Esophagus squamous epithelium (tissue), 4 donors: Measurements from ENCODE around the gene PRPS1.

Source experiments
- CTCF ChIP-seq, 6 experiments: fragments of 450-650 bp in 4 of 6; fragments of 200-600 bp in 2 of 6; sonication (generic) in 2 of 6; IDR thresholded peaks; one replicate each; pipeline ENCODE4 v1.5.1; 2016 to 2019; ENCODE audit warnings: antibody characterized with exemption in 6 of 6, mild to moderate bottlenecking in 4 of 6, moderate library complexity in 4 of 6
- POLR2A ChIP-seq, 4 donors: fragments of 450-650 bp; IDR thresholded peaks; one replicate each; pipeline ENCODE4 v1.6.1; 2017; ENCODE audit warnings: antibody characterized with exemption in 4 of 4, mild to moderate bottlenecking in 4 of 4, moderate library complexity in 3 of 4

- TF ChIP-seq CTCF (IDR thresholded peaks at IDR 0.05) (no peak), POLR2A (IDR thresholded peaks at IDR 0.05) (no peak)
These were observed 48.4 kb upstream of the PRPS1 start for GRCh38 chrX:107579956-107580355.
